A172 (cell line): ENCODE results near the gene PNPLA2. TPM values are rescaled to one million over a fixed set of nuclear protein-coding genes. Genes with fewer than 3 reads are reported as not detected.
A peak's percentile ranks its signal among the peaks of the same experiment; 100 is the strongest.

Experiments used
- DNase-seq: peaks from one replicate; pipeline ENCODE4 v3.0.0-alpha.2; 2015; ENCODE audit warnings: low spot score
- total RNA-seq: library from RNA; depleted of rRNA; stranded (reverse); fragments of >200 nt; shearing (Covaris generic); gene quantifications from 2 replicates; pipeline ENCODE4 v1.2.3, GENCODE V29; 2014

PNPLA2 gene
- total RNA-seq, 1 experiment from 2014 or later: 17.0 TPM

DNA sequence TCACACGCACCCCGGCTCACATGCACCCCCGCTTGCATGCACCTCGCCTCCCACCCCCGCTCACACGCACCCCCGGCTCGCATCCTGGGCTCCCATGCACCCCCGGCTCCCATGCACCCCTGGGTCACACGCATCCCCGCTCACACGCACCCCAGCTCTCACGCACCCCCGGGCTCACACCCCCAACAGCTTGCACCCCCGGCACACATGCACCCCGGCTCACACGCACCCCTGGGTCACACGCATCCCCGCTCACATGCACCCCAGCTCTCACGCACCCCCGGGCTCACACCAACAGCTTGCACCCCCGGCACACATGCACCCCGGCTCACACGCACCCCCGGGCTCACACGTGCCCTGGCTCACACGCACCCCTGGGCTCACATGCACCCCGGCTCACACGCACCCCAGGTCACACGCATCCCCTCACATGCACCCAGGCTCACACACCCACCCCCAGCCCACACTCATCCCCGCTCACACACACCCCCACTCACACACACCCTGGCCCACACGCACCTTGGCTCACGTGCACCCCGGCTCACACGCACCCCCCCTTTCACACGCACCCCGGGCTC, 40.1 kb downstream of the PNPLA2 start:
- no peak for DNase-seq

DNA sequence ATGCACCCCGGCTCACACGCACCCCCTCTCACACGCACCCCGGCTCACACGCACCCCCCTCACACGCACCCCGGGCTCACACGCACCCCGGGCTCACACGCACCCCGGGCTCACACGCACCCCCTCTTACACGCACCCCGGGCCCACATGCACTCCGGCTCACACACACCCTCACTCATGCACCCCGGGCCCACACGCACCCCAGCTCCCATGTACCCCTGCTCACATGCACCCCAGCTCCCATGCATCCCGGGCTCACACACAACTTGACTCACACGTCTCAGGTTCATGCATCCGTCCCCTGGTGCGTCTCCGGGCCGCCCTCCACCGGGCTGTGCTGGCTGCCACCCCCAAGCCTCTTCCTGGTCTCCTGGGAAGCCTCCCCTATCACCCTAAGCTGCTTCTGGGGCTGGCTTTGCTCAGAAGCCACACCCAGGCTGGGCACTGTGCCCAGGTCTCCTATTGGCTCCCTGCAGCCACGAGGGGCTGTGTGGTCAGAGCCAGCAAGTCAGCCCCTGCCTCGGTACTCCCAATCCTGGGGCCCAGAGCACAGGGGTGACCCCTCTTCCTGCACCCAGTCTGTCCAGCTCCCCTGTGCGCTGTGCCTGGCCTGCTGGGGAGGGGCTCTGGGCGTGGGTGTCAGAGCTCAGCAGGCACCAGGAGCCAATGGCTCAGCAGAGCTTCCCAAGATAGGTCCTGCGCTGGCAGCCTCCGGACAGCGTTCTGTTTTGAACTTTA, 40.8 kb downstream of the PNPLA2 start:
- DNase-seq: peak; percentile 63

DNA sequence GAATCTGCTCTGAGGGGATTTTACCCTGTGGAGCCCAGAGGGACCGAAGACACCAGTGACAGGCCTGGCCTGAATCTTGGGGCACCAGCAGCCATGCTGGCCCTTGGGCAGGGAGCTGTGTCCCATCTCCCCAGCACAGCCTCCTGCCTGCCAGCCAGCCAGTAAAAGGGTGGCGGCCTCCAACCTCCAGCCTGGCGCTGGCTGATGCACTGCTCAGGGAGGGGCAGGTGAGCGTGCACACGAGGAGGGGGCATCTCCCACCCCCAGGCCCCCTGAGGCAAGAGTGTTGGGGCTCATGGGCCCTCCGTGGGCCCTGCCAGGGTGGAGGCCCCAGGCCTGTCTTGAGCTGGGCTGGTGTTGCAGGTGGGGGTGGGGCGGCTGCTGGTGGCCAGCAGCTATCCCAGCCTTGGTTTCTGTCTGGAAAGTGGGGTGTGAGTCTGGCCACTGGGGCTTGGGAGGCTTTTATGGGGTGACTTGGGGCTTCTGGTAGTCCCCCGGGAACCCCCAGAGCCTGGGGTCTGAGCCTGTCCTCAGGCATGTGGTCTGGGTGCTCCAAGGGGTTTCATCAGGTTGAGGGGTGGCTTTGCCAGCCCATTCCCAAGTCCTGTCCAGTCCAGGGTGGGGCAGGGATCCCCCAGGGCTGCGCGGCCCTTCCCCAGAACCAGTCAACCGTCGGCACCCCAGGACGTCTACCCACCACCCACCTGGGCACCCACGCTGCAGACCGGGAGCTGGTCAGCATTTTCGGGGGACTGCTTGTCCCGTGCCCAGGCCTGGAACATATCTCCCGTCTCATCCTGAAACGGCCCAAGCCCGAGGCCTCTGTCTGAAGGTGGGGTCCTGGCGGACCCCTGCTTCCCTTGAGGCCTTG, 41.8 kb downstream of the PNPLA2 start:
- DNase-seq: no peak

DNA sequence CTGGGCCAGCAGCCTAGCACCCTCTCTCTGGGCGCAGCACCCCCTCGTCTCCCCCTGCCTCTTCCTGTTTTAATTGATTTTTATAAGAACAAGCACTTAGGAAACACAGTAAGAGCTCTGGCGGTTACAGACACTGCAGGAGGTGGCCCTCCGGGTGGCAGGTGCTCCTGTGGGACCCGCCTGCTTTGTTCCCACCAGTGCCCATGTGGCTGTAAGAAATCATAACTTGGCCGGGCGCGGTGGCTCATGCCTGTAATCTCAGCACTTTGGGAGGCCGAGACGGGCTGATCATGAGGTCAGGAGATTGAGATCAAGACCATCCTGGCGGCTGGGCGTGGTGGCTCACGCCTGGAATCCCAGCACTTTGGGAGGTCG, 42.4 kb downstream of the PNPLA2 start:
- DNase-seq: no peak

DNA sequence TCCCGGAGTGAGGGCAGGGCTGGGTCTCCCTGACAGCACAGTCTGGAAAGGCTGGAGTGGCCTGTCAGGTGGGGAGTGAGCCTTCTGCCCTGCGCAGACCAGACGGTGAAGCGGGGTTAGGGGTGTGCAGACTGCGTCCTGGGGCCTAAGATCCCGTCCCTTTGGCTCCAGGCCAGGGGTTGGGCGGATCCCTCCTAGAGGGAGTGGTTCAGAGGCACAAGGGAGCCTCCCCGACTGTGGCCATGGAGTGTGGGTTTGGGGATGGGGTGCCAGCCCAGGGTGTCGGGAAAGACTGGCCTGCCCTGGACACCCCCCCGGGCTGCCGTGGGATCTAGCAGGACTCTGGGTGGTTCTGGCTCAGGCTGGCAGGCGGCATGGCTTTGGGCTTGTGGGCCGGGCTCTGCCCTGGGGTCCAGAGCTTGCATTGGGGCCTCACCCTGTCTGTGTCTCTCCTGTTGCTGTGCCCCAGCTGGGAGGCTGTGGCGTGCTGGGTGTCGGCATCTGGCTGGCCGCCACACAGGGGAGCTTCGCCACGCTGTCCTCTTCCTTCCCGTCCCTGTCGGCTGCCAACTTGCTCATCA, 43.5 kb downstream of the PNPLA2 start:
- DNase-seq: no peak

DNA sequence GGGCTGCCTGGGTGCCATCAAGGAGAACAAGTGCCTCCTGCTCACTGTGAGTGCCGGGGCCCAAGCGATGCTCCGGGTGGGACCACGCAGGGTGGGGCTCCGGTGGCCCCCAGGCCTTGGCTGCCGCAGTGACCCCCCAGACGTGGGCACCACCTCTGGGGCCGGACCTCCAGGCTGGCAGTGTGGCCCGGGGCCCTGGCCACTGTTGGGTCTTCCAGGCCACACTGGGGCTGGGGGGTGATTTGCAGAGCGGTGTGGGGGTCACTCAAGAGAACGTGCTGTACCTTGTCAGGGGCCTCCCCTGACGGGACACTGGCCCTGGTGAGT, 43.9 kb downstream of the PNPLA2 start:
- no peak for DNase-seq

DNA sequence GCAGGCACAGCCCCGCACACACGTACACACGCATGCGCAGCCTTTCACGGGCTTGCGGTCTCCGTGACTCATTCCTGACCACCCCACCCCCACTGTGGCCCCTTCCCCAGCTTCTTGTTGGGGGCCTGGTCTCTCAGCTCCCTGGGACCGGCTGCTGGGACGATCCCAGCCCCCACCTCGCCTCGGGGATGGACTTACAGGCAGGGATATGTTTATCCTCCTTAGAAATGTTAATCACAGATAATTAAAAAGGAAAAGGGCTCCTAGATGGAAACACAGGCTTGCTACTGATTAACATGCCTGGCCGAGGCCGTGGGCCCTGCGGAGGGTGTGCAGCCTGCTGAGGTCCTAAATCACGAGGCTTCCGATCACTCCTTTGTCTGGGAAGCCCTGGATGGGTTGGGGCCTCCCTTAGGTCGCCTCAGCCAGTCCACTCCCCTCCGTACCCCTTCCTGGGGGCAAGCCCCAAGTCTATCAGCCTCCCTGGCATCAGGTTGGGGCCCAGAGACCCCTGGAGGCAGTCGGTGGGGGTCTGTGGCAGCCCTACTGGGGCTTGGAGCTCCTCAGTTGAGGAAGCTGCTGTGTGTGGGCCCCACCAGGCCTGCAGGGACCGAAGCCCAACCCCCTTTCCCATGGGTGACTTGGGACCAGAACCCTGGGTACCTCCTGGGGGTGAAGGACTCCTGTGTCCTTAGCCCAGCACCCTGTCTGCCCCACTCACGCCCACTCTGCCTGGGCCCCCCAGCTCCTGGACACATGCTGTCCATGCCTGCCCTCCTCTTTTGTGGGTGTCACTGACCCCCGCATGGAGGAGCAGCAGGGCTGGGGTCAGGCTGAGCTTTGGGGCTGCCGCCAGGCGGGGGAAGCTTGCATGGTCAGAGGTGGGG, 44.6 kb downstream of the PNPLA2 start:
- DNase-seq: no peak

DNA sequence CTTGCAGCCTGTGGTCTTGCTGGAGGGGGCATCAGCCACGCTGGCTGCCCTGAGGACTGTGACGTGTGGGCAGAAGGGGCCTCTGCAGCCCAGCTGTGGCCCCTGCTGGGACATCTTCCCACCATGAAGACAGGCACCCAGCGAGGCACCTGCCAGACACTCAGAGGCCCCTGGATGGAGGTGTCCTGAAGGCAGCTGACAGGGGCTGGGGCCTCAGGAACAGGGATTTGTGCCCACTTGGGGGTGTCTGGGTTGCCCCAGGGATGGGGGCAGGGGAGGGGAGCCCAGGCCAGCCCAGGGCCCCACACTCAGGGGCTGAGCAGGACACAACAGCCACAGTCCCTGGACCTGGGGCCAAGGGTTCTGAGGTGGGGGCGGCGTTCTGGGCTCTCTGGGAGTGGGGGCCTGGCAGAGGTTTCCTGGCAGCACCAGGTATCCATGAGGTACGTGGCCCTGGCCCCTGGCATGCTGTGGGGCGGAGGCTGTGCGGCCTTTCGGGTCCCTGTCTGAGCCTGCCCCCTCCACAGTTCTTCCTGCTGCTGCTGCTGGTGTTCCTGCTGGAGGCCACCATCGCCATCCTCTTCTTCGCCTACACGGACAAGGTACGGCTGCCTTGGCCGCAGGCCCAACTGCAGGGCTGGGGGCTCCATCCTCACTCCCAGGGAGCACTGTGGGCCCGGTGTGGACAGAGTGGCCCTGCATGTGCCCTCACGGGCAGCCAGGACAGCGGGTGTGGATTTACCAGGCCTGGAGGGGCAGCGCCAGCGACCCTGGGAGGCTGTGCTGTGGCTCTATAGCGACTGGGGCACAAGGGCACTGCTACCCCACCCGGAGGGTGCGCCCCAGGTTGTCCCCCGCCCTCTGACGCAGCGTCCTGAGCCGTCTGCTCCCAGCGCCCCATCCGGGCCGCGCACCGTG, 45.5 kb downstream of the PNPLA2 start:
- no peak for DNase-seq

DNA sequence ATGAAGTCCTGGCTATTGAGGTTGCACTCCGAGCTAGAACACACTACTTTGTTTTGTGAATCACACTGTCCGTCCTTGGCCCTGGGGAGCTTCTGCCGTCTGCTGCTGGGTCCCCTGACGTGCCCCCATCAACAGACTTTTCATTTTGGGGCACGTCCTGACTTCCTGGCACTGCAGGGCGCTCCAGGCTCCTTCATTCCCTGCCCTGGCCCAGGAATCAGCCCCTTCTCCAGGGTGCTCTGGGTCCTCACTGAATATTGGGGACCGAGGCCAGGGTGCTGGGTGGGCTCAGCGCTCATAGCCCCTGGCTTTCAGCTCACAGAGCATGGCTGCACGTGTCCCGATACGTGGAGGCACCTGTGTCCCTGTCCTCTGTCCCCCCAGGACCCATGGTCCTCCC, 46.2 kb downstream of the PNPLA2 start:
- no peak for DNase-seq

DNA sequence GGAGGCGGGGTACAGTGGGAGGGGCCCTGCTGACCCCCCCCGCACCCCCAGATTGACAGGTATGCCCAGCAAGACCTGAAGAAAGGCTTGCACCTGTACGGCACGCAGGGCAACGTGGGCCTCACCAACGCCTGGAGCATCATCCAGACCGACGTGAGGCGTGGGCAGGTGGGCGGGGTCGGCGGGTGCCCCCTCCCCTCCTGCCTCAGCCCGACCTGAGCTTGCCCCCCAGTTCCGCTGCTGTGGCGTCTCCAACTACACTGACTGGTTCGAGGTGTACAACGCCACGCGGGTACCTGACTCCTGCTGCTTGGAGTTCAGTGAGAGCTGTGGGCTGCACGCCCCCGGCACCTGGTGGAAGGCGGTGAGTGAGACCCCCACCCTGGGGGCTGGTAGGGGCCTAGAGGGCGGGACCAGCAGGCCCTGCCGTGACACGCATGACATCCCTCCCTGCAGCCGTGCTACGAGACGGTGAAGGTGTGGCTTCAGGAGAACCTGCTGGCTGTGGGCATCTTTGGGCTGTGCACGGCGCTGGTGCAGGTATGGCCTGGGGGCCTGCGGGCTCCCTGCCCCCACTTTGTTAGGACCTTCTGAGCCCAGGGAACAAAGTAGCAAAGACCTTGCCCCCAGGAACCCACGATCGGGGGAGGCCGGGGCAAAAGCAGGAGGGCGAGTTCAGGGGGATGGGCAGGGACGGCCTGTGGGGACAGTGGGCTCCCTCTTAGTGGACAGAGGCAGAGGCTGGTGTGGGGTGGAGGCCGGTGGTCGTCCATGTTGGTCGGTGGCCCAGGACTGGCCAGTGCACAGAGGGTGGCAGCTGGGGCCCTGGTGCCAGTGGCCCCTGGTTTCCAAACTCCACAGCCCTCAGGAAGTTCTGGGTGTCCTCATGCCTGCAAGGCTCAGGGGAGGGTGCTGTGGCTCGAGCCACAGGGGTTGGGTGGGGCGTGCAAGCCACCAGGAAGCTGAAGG, 47.0 kb downstream of the PNPLA2 start:
- DNase-seq: no peak

DNA sequence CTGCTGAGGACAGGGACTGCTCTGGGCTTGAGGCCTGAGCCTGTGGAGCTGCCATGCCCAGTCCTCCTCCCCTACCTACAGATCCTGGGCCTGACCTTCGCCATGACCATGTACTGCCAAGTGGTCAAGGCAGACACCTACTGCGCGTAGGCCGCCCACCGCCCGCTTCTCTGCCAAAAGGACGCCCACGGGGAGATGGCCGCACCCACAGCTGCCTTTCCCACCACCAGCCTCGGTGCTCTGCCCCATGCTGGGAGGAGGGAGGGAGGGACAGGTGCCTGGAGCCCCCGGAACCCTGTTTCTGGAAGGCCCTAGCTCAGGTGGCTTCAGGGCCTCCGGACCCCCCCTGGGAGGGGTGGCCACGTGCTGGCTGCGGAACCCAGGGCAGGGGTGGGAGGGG, 47.8 kb downstream of the PNPLA2 start:
- DNase-seq: no peak

DNA sequence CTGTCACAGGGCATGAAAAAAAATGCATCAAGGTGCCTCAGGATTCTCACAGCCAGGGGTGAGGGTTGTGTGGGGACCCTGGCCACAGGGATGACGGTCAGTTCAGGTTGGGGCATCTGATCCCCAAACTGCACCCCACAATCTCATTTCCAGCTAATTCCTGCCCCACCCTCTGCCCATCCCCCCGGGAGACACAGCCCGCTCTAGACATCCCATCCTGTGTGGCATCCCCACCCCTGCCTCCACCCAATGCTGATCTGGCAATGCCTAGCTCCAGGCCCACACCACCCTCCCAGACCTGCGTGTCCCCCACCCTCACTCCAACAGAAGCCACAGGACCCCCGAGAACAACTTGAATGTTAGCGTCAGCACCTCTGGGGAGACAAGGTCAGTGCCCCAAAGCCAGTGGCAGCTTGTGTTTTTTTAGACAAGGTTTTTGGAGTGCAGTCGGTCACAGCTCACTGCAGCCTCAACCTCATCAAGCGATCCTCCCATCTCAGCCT, 49.2 kb downstream of the PNPLA2 start:
- DNase-seq: no peak

DNA sequence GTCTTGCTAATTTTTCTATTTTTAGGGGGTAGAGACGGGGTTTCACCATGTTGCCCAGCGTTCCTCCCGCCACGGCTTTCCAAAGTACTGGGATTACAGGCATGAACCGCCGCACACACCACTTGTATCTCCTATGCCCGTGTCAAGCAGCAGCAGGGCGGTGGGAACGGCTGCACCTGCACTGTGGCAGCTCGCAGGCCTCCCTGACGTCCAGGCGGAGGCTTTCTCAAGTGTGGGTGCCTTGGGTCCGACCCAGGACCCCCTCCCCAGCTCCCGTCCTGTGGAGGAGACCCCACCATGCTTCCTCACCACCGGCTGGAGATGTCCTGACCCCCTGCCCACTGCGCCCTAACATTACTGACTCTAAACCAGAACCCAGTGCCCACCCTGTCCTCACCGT, 49.7 kb downstream of the PNPLA2 start:
- DNase-seq: no peak

DNA sequence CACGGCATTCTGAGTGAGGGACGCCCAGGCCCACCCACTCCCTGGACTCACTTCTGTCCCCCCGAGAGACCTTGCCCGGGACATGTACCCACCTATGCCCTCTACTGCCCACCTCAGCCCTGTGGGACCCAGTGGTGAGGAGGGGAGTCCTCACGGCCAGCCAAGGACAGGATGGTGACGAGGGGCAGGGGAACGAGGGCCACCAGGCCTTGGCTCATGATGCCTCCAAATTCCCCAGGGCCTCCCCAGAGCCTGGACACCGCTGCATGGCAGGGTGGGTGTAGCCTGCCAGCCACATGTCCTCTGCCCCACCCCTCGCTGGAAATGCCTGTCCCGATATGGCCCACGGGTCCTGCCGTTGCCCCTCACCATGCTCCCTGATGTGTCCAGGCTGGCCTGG, 50.1 kb downstream of the PNPLA2 start:
- no peak for DNase-seq

DNA sequence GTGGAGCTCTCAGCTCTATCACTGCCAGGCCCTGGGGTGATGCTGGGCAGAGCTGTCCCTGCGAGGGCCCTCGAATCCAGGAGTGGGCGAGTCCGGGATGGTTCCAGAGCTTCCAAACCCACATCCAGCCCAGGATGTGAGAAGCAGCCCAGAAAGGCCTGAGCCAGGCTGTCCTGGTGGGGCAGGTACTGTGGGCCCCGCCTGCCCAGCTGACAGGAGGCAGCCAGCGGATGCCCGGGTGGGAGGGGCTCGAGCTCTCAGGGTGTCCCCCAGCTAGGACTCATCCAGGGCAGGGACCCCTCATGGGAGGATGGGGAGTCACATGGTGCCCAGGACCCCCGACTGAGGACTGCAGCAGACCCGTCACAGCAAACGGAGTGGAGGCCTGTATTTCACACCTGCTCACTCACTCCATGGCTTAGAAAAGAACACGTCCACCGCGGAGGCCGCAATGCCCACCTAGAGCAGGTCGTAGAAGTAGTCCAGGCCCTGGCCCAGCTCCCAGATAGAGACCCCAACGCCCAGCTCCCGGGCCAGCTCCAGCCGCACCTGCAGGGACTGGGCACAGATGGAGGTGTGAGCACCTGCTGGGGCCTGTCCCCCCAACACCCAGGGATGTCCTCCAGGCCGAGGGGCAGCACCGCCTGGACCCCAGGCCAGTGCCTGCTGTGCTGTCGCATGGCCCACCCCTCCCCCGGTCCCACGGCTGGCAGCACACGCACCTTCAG, 50.8 kb downstream of the PNPLA2 start:
- no peak for DNase-seq

DNA sequence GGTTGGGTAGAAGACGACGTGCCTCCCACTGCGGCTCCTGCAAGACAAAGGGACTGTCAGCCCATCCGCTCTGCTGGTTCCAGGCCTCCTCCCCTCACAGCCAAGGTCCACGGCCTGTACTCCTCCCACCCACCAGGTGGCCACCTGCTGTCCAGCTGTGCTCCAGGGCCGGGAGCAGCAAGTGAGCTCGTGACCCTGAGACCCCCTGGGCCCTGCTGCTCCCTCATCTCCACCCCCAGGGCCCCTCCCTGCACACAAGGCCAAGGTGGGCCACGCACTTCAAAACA, 51.4 kb downstream of the PNPLA2 start:
- DNase-seq: no peak

DNA sequence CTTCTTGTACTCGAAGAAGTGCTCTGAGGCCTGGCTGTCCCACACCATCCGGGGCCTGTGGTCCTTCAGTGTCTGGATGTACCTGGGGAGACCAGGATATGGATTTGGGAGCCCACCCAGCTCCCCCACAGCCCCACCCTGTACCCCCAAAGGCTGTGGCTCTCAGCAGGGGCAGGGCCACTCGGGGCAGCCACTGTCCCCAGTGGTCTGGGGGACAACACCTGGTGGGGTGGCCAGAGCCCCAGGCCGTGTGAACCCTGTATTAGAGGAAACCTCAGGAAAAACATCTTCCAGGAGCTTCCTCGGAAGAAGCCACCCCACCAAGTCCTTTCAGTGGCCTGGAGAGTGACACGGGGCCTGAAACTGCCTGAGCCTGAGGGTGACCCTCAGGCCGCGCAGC, 51.7 kb downstream of the PNPLA2 start:
- DNase-seq: no peak

DNA sequence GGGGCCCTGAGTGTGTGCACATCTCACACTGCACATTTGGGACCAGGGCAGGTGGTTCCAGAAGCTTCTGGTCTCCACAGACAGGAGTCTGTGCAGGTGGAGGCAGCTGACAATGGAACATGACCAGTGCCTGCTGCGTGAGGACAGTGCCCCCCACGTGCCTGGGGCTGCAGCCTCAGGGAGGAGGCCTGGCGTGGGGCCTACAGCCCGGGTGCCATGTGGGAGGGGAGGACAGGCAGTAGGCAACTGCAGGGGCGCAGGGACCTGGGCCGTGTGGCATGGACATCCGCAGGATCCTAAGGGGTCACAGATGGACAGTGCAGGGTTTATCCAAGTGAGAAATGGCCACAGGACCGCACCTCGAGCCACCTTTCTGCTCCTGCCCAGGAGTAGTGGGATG, 52.8 kb downstream of the PNPLA2 start:
- DNase-seq: no peak

DNA sequence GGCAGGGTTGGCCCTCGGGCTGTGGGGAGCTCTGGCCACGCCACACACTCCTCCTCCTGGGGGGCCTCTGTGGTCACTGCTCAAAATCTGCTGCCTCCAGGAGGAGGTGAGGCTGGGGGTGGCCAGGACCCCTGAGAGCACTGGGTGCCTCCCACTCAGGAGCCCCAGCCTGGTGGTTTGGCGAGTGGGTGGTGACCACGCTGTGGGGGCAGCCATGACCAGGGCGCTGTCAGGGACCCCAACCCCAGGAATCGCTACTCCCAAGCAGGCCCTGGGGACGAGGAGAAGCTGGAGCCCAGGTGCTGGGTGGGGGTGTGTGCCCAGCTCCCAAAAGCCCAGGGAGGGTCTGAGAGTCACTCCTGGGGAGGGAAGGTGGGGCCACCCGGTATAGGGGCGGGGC, 54.1 kb downstream of the PNPLA2 start:
- no peak for DNase-seq
